ENCODE measurements around the gene WDFY3.
"Not testable (repeated sequence)": the region's sequence is repeated elsewhere in the genome, so short reads cannot be mapped to it uniquely, and the experiment has no call there.

WDFY3 gene

DNA sequence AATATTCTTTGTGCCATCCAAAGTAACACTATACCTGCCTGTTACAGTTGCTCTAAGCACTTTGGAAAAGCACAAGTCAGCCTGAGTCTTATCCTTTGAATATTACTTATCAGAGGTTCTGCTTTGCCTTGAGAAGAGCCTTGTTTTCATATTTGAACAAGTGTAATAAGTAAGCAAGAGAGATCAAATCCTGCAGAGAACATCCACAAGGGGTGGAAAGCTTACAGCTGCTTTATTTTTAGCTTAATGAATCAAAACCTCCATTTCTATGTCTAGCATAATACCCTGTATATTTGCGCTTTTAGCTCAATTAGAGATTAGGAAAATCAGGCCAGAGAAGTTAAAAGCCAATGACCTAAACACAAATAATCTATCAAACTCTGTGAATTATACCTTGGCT is 243.8 kb downstream of the WDFY3 start:
- no peak for DNase-seq (ENCODE audit: low read depth, low spot score)

- DNase-seq (ENCODE audit: low read depth, low spot score): no peak
Measured at GRCh38 chr4:84719115-84719514, 247.4 kb downstream of the WDFY3 start.

GRCh38 chr4:84718699-84719098 is 247.8 kb downstream of the WDFY3 start:
- no peak for DNase-seq (ENCODE audit: low read depth, low spot score)

GRCh38 chr4:84710548-84710947 is 255.9 kb downstream of the WDFY3 start:
- no peak for DNase-seq (ENCODE audit: low read depth, low spot score)

DNA sequence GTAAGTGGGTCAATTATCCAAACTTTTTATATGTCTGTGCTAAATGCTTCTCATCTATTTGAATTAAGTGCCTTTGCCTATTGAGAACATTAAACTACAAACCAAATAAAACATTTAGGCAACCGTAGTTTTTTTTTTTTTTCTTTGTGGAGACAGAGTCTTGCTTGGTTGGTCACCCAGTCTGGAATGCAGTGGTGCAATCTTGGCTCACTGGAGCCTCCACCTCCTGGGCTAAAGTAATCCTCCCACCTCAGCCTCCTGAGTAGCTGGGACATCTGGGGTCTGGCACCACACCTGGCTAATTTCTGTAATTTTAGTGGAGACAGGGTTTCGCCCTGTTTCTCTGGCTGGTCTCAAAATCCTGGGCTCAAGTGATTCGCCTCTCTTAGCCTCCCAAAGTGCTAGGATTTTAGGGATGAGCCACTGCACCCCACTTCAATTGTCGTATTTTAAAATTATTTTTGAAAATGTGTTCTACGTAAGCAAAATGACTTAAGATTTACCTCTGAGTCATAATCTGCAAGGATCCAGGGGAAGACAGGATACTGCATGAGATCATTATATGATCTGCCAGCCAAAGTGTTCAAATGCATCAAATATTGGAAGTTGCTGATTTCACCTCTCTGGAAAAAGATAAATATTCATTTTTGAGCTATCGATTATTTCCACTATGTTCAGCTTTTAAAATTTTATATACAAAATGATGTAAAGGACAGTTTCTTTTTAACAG is 257.9 kb downstream of the WDFY3 start:
- DNase-seq (ENCODE audit: low read depth, low spot score): no peak

- DNase-seq (ENCODE audit: low read depth, low spot score): no peak
Measured at GRCh38 chr4:84706286-84706685, 260.2 kb downstream of the WDFY3 start.

DNA sequence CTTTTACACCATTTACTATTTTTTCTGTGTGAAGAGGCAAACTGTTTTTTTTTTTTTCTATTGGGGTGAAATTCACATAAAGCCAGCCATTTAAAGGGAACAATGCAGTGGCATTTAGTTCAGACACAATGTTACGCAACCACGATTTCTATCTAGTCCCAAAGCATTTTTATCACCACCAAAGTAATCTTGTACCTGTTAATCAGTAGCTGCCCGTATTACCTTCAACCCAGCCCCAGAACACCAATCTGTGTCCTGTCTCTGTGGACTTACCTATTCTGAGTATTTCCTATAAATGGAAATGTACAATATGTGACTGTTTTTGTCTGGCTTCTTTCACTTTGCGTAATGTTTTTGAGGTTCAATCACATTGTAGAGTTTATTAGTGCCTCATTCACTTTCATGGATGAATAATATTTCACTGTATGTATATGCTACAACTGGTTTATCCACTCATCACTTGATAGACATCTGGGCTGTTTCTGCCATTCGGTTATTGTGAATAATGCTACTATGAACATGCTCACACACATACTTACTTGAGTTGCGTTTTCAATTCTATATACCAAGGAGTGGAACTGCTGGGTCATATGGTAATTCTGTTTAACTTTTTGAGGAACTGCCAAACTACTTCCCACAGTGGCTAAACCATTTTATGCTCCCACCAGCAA is 267.4 kb downstream of the WDFY3 start:
- DNase-seq (ENCODE audit: low read depth, low spot score): no peak

DNA sequence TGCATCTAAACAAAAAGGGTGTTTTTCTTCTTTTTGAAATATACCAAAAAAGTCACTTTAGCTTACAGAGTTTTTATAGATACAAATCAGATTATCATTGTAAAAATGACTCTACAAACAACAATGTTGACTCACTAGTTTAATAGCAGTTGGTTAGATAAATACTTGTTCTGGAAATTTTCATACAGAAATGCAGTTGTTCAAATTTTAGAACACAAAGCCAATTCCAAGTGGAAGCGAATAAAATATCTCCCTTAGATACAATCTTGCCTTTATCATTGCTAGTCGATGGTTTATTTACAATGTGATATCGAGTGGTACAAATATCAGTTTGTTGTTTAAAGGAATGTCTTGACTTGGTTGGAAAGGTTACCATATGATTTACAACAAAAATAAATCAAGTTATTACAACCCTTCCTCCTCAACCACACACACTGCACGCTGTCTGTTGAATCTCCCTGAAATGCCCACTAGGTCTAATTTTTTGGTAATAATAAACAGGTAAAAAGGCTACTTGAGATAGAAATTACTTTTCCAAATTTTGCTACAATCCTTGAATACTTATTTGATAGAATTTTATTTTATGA is 268.8 kb downstream of the WDFY3 start:
- DNase-seq (ENCODE audit: low read depth, low spot score): no peak

GRCh38 chr4:84697159-84697558 is 269.3 kb downstream of the WDFY3 start:
- no peak for DNase-seq (ENCODE audit: low read depth, low spot score)

GRCh38 chr4:84691800-84692199 is 274.7 kb downstream of the WDFY3 start:
- DNase-seq (ENCODE audit: low read depth, low spot score): no peak

- DNase-seq (ENCODE audit: low read depth, low spot score): no peak
Measured at GRCh38 chr4:84691170-84691691, 275.3 kb downstream of the WDFY3 start.

- DNase-seq (ENCODE audit: low read depth, low spot score): no peak
Measured at GRCh38 chr4:84690481-84690880, 276.0 kb downstream of the WDFY3 start.

GRCh38 chr4:84689197-84689596 is 277.3 kb downstream of the WDFY3 start:
- DNase-seq (ENCODE audit: low read depth, low spot score): no peak

DNA sequence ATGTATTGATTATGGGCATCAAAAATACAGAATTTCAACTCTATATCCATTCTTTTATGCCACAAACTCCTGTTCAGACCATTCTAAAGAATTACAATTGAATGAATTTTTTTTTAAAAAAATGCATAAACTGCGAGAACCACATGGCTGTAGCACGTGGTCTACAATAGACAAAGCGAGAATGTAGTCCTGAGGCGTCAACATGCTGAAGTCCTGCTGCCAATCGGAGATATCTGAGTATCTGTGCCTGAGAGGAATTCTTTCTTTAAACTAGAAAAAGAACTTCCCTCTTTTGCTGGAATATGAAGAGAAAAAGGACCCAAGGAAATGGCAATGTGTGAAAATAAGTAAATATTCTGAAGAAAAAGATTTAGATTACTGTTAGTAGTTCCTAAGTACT is 277.9 kb downstream of the WDFY3 start:
- DNase-seq (ENCODE audit: low read depth, low spot score): no peak

DNA sequence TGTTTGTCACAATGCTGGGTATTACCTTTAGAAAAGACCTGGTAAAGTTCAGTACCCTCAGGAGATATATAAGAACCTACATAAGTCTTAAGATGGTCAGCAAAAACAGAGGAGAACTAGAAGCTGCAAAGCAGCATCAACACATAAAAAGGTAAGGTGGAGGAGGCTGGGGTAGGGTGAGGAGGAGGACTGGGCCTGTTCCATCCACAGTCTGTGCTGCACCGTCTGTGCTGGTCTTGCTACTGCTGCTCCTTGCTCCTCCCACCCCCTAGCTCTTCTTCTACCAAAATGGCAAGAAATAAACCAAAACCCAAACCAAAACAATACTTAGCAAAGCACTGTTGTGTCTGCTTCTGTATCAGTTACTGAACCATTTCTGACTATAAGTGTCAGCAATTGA is 281.4 kb downstream of the WDFY3 start:
- no peak for DNase-seq (ENCODE audit: low read depth, low spot score)

GRCh38 chr4:84684361-84684760 is 282.1 kb downstream of the WDFY3 start:
- no peak for DNase-seq (ENCODE audit: low read depth, low spot score)

DNA sequence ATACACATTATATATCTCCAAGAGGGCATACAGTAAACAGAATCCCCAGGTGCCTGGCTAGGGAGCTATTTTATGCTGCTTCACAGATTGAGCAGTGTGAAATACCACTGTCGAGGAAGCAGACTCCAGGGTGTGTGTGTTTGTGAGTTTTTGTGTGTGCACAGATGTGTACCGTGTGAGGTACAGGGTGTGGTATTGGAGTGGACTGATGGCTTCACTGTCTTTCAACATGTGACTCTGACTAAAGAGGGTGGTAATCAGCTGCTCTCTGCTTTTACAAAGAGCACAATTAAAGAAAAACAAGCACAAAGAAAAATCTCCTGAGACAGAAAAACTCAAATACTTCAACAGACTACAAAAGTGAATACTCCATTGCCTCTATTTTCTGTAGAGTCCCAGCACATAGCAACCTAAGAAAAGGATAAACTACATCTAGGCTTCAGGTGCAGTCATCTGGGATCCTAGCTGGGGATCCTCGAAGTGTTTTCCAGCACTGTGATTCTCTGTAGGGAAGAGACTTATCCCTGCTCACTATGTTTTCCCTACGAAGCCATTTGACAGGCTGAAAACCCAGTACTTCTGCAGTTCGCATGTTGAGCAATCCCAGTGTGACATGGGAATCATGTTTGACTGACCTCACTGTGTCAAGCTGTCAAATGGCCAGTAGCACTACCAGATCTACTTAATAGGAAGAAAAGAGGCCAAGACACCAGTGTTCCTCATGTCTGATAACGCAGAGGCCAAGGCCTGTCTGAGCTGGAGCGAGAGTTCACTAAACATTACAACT is 283.2 kb downstream of the WDFY3 start:
- no peak for DNase-seq (ENCODE audit: low read depth, low spot score)

DNA sequence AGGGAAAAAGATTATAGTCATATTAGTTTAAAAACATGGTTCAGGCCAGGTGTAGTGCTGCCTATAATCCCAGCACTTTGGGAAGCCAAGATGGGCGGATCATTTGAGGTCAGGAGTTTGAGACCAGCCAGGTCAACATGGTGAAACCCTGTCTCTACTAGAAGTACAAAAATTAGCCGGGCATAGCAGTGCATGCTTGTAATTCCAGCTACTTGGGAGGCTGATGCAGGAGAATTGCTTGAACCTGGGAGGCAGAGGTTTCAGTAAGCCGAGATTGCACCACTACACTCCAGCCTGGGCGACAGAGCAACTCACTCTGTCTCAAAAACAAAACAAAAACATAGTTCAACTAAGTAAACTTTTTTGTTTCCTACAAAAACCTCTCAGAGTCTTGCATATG is 283.8 kb downstream of the WDFY3 start:
- DNase-seq (ENCODE audit: low read depth, low spot score): not testable (repeated sequence)

GRCh38 chr4:84681486-84682274 is 284.8 kb downstream of the WDFY3 start:
- no peak for DNase-seq (ENCODE audit: low read depth, low spot score)

- no peak for DNase-seq (ENCODE audit: low read depth, low spot score)
Measured at GRCh38 chr4:84680956-84681355, 285.5 kb downstream of the WDFY3 start.

Measured in activated naive CD8-positive, alpha-beta T cell treated with anti-CD3 and anti-CD28 coated beads, Interleukin-2, amount 50 U/mL, for 16 hours (primary cell).